GM23338 (cell line): ENCODE data around the gene ST6GALNAC4. TPM values are rescaled to one million over a fixed set of nuclear protein-coding genes. Genes with fewer than 3 reads are reported as not detected.

ENCODE experiments used
- ATAC-seq: fragments of 200-7000 bp; cut with Tn5 transposase; 3 replicates; pipeline ENCODE4 v1.9.1; 2020
- DNase-seq: peaks from one replicate; pipeline ENCODE4 v3.0.0-alpha.2; 2015; ENCODE audit warnings: low spot score
- H2AFZ ChIP-seq: fragments of 200-600 bp; sonication (generic); 2 replicates; pipeline ENCODE4 v1.8.0; 2016; ENCODE audit warnings: antibody characterized with exemption, mild to moderate bottlenecking, moderate library complexity
- H3F3A ChIP-seq: fragments of 200-600 bp; sonication (generic); replicated peaks from 2 replicates; pipeline ENCODE4 v1.8.0; 2017; ENCODE audit warnings: antibody characterized with exemption, mixed run types, low read depth
- H3K27ac ChIP-seq: fragments of 200-600 bp; sonication (generic); 2 replicates; pipeline ENCODE4 v1.6.1; 2016; ENCODE audit warnings: low read depth
- H3K27me3 ChIP-seq: fragments of 200-600 bp; sonication (generic); 2 replicates; pipeline ENCODE4 v1.8.0; 2016; ENCODE audit warnings: mild to moderate bottlenecking, mixed run types, moderate library complexity; ENCODE audit not compliant: insufficient read depth
- H3K36me3 ChIP-seq: fragments of 200-600 bp; sonication (generic); 2 replicates; pipeline ENCODE4 v1.8.0; 2016; ENCODE audit warnings: mild to moderate bottlenecking; ENCODE audit not compliant: insufficient read depth
- H3K4me1 ChIP-seq: fragments of 200-600 bp; sonication (generic); 2 replicates; pipeline ENCODE4 v1.8.0; 2016; ENCODE audit warnings: mild to moderate bottlenecking, moderate library complexity; ENCODE audit not compliant: insufficient read depth
- H3K4me2 ChIP-seq: fragments of 200-600 bp; sonication (generic); 2 replicates; pipeline ENCODE4 v1.7.1; 2017; ENCODE audit warnings: mixed run types
- H3K4me3 ChIP-seq: fragments of 200-600 bp; sonication (generic); 2 replicates; pipeline ENCODE4 v1.6.1; 2016; ENCODE audit warnings: mixed run types
- H3K79me2 ChIP-seq: fragments of 200-600 bp; sonication (generic); replicated peaks from 2 replicates; pipeline ENCODE4 v1.8.0; 2017; ENCODE audit warnings: mild to moderate bottlenecking; ENCODE audit not compliant: insufficient read depth
- H3K9me2 ChIP-seq: fragments of 200-600 bp; sonication (generic); 2 replicates; pipeline ENCODE4 v1.8.0; 2017; ENCODE audit not compliant: insufficient read depth
- H4K20me1 ChIP-seq: fragments of 200-600 bp; sonication (generic); replicated peaks from 2 replicates; pipeline ENCODE4 v1.8.0; 2017; ENCODE audit warnings: mild to moderate bottlenecking; ENCODE audit not compliant: insufficient read depth
- H3K27ac Mint-ChIP-seq: 2 replicates; pipeline ENCODE4 v1.8.0; 2020; ENCODE audit warnings: inconsistent platforms, mild to moderate bottlenecking, moderate library complexity, mixed read lengths
- H3K27me3 Mint-ChIP-seq: 3 replicates; pipeline ENCODE4 v1.8.0; 2022; ENCODE audit warnings: low read depth, mild to moderate bottlenecking, moderate library complexity, mixed read lengths, inconsistent platforms; ENCODE audit not compliant: insufficient read depth, poor library complexity
- H3K36me3 Mint-ChIP-seq: 3 replicates; pipeline ENCODE4 v1.8.0; 2021; ENCODE audit warnings: low read depth, mild to moderate bottlenecking, inconsistent platforms, moderate library complexity, mixed read lengths
- H3K4me1 Mint-ChIP-seq: 3 replicates; pipeline ENCODE4 v1.8.0; 2020; ENCODE audit warnings: mild to moderate bottlenecking, inconsistent platforms, mixed read lengths
- H3K4me3 Mint-ChIP-seq: 3 replicates; pipeline ENCODE4 v1.8.0; 2021; ENCODE audit warnings: moderate library complexity, mild to moderate bottlenecking, inconsistent platforms, mixed read lengths
- H3K9me3 Mint-ChIP-seq: 3 replicates; pipeline ENCODE4 v1.8.0; 2020; ENCODE audit warnings: moderate library complexity, mild to moderate bottlenecking, inconsistent platforms, mixed read lengths
- CREB1 ChIP-seq: fragments of 250-450 bp; sonication (Bioruptor Pico); IDR thresholded peaks from 2 replicates; pipeline ENCODE4 v1.5.0; 2020; ENCODE audit warnings: low read depth, mild to moderate bottlenecking, moderate library complexity
- EZH2 ChIP-seq: fragments of 200-600 bp; sonication (generic); IDR thresholded peaks from one replicate; pipeline ENCODE4 v1.8.0; 2017; ENCODE audit warnings: antibody characterized with exemption, mild to moderate bottlenecking, low read depth; ENCODE audit not compliant: unreplicated experiment
- EZH2phosphoT487 ChIP-seq: fragments of 200-600 bp; sonication (generic); IDR thresholded peaks from one replicate; pipeline ENCODE4 v1.8.1; 2018; ENCODE audit warnings: antibody characterized with exemption; ENCODE audit not compliant: unreplicated experiment
- JUNB ChIP-seq: IDR thresholded peaks from one replicate; pipeline ENCODE4 v1.6.1; 2016; ENCODE audit warnings: antibody characterized with exemption; ENCODE audit not compliant: unreplicated experiment
- NANOG ChIP-seq: IDR thresholded peaks from 2 replicates; pipeline ENCODE4 v1.6.1; 2016; ENCODE audit warnings: antibody characterized with exemption, borderline replicate concordance
- POLR2AphosphoS5 ChIP-seq: IDR thresholded peaks from 2 replicates; pipeline ENCODE4 v1.6.1; 2016; ENCODE audit warnings: antibody characterized with exemption, low read depth
- STAT1 ChIP-seq: IDR thresholded peaks from one replicate; pipeline ENCODE4 v1.6.1; 2016; ENCODE audit warnings: antibody characterized with exemption; ENCODE audit not compliant: unreplicated experiment
- ZNF114 ChIP-seq: fragments of 250-450 bp; sonication (Bioruptor Pico); IDR thresholded peaks from 2 replicates; pipeline ENCODE4 v1.5.0; 2020; ENCODE audit warnings: mild to moderate bottlenecking, moderate library complexity
- ZNF331 ChIP-seq: fragments of 250-450 bp; sonication (Bioruptor Pico); IDR thresholded peaks from 2 replicates; pipeline ENCODE4 v1.5.0; 2020; ENCODE audit warnings: low read depth, mild to moderate bottlenecking, moderate library complexity
- polyA plus RNA-seq: library from polyadenylated mRNA; unstranded; fragments of >200 nt; fragmentation: Nextera tagmentation; extraction: Ambion mirVana; gene quantifications from 2 replicates; pipeline ENCODE4 v1.2.1, GENCODE V29; 2016
- total RNA-seq: library from RNA; depleted of rRNA; stranded (reverse); fragments of >200 nt; shearing (Covaris generic); gene quantifications from 2 replicates; pipeline ENCODE4 v1.2.3, GENCODE V29; 2014
- TF ChIP-seq, protein P1 (sequence below): IDR thresholded peaks from 2 replicates; pipeline ENCODE4 v1.6.1; 2016; ENCODE audit warnings: antibody characterized with exemption
- TF ChIP-seq, protein P2 (sequence below), 2 experiments: fragments of 200-600 bp in 1 of 2; sonication (generic) in 1 of 2; conservative IDR thresholded peaks; 2 replicates each; pipeline versions ENCODE4 v1.5.1 to v1.6.1; 2016 to 2017; ENCODE audit warnings: antibody characterized with exemption in 2 of 2, low read depth in 2 of 2, mild to moderate bottlenecking in 2 of 2, moderate library complexity in 1 of 2
- TF ChIP-seq, protein P3 (sequence below): IDR thresholded peaks from one replicate; pipeline ENCODE4 v1.6.1; 2018; ENCODE audit warnings: antibody characterized with exemption; ENCODE audit not compliant: unreplicated experiment

Gene ST6GALNAC4
- total and polyA plus RNA-seq, 2 experiments from 2014 or later = 8.1 to 35.3 TPM

DNA sequence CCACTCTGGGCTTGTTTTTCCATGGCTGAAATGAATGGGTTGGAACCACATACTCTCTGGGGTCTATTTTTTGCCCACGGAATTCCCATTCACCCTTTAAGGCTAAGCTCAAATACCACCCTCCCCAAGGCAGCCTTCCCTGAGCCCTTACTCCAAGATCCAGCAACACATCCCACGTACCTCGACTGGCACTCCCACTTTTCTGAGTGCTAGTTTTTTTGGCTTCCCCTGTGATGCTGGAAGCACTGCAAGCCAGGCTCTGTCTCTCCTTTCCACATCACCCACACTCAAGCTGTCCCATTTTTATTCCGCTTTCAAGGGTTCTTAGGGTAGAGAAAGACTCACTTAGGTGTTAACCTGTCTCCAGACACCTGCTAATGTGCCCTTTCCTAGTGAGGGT lies 23.4 kb downstream of the ST6GALNAC4 start:
- Histone ChIP-seq H3K27ac (no peak overlapping the region), H3K4me2 (no peak overlapping the region), H3K9me2 (no peaks in the 10 kb centered on the region), H3K27me3 (no peaks in the 10 kb centered on the region), H3K4me1 (peaks cover 14% of the 10 kb centered on the region), H3K36me3 (peaks cover 35% of the 10 kb centered on the region), H3K79me2 (peaks cover 6% of the 10 kb centered on the region), H3F3A (peaks cover 9% of the 10 kb centered on the region), H3K4me3 (no peak overlapping the region), H4K20me1 (peaks cover 21% of the 10 kb centered on the region), H2AFZ (no peak overlapping the region)
- ATAC-seq = no peak
- DNase-seq = no peak
- no peaks in the 10 kb centered on the region for H3K9me3 Mint-ChIP-seq
- no peak overlapping the region for H3K4me3 Mint-ChIP-seq
- no peak overlapping the region for H3K27ac Mint-ChIP-seq
- H3K4me1 Mint-ChIP-seq = peaks cover 10% of the 10 kb centered on the region
- peaks cover 8% of the 10 kb centered on the region for H3K27me3 Mint-ChIP-seq
- no peak for TF ChIP-seq EZH2
- no peak for TF ChIP-seq EZH2phosphoT487
- TF ChIP-seq, protein P1, sequence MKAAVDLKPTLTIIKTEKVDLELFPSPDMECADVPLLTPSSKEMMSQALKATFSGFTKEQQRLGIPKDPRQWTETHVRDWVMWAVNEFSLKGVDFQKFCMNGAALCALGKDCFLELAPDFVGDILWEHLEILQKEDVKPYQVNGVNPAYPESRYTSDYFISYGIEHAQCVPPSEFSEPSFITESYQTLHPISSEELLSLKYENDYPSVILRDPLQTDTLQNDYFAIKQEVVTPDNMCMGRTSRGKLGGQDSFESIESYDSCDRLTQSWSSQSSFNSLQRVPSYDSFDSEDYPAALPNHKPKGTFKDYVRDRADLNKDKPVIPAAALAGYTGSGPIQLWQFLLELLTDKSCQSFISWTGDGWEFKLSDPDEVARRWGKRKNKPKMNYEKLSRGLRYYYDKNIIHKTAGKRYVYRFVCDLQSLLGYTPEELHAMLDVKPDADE = no peak
- no peak for TF ChIP-seq POLR2AphosphoS5
- TF ChIP-seq ZNF331 (CRISPR knock-in tag) = no peak
- TF ChIP-seq, protein P2, sequence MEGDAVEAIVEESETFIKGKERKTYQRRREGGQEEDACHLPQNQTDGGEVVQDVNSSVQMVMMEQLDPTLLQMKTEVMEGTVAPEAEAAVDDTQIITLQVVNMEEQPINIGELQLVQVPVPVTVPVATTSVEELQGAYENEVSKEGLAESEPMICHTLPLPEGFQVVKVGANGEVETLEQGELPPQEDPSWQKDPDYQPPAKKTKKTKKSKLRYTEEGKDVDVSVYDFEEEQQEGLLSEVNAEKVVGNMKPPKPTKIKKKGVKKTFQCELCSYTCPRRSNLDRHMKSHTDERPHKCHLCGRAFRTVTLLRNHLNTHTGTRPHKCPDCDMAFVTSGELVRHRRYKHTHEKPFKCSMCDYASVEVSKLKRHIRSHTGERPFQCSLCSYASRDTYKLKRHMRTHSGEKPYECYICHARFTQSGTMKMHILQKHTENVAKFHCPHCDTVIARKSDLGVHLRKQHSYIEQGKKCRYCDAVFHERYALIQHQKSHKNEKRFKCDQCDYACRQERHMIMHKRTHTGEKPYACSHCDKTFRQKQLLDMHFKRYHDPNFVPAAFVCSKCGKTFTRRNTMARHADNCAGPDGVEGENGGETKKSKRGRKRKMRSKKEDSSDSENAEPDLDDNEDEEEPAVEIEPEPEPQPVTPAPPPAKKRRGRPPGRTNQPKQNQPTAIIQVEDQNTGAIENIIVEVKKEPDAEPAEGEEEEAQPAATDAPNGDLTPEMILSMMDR (conservative IDR thresholded peaks at IDR 0.05; ENCODE audit: low read depth in 2 of 2) = no peak
- TF ChIP-seq ZNF114 (CRISPR knock-in tag) = no peak
- no peak for TF ChIP-seq STAT1
- no peak for TF ChIP-seq CREB1 (CRISPR knock-in tag)
- TF ChIP-seq JUNB = no peak
- TF ChIP-seq NANOG = no peak
- H3K36me3 Mint-ChIP-seq = peaks cover 55% of the 10 kb centered on the region

DNA sequence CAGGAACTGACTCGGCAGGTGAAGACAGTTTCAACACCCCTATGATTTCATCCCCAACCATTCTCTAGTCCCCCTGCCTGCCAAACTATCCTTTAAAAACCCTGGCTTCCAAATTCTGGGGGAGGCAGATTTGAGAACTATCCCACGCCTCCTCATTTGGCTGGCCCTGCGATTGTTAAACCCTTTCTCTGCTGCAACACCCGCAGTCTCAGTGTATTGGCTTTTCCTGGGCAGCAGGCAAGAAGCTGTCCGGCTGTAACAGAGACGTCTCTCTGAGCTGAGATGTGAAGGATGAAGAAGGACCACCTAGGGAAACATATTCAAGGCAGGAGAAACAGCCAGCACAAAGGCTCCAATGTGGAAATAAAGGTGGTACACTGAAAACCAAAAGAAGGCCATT lies 24.0 kb downstream of the ST6GALNAC4 start:
- DNase-seq = no peak
- peaks cover 35% of the 10 kb centered on the region for H3K36me3 ChIP-seq
- no peak overlapping the region for H2AFZ ChIP-seq
- no peaks in the 10 kb centered on the region for H3K27me3 ChIP-seq
- Mint-ChIP-seq H3K27ac (no peak overlapping the region), H3K36me3 (peaks cover 57% of the 10 kb centered on the region), H3K4me1 (peaks cover 8% of the 10 kb centered on the region), H3K9me3 (no peaks in the 10 kb centered on the region), H3K27me3 (peaks cover 8% of the 10 kb centered on the region), H3K4me3 (no peak overlapping the region)
- no peak overlapping the region for H3K4me3 ChIP-seq
- peaks cover 7% of the 10 kb centered on the region for H3F3A ChIP-seq
- no peaks in the 10 kb centered on the region for H3K9me2 ChIP-seq
- H4K20me1 ChIP-seq = peaks cover 18% of the 10 kb centered on the region
- ATAC-seq = no peak
- H3K4me1 ChIP-seq = peaks cover 11% of the 10 kb centered on the region
- H3K4me2 ChIP-seq = no peak overlapping the region
- H3K27ac ChIP-seq = no peak overlapping the region
- H3K79me2 ChIP-seq = peaks cover 6% of the 10 kb centered on the region
- TF ChIP-seq, protein P2 (conservative IDR thresholded peaks at IDR 0.05; ENCODE audit: low read depth in 2 of 2) = no peak
- TF ChIP-seq NANOG (no peak), EZH2phosphoT487 (no peak)
- TF ChIP-seq, protein P1 = no peak
- TF ChIP-seq, protein P3, sequence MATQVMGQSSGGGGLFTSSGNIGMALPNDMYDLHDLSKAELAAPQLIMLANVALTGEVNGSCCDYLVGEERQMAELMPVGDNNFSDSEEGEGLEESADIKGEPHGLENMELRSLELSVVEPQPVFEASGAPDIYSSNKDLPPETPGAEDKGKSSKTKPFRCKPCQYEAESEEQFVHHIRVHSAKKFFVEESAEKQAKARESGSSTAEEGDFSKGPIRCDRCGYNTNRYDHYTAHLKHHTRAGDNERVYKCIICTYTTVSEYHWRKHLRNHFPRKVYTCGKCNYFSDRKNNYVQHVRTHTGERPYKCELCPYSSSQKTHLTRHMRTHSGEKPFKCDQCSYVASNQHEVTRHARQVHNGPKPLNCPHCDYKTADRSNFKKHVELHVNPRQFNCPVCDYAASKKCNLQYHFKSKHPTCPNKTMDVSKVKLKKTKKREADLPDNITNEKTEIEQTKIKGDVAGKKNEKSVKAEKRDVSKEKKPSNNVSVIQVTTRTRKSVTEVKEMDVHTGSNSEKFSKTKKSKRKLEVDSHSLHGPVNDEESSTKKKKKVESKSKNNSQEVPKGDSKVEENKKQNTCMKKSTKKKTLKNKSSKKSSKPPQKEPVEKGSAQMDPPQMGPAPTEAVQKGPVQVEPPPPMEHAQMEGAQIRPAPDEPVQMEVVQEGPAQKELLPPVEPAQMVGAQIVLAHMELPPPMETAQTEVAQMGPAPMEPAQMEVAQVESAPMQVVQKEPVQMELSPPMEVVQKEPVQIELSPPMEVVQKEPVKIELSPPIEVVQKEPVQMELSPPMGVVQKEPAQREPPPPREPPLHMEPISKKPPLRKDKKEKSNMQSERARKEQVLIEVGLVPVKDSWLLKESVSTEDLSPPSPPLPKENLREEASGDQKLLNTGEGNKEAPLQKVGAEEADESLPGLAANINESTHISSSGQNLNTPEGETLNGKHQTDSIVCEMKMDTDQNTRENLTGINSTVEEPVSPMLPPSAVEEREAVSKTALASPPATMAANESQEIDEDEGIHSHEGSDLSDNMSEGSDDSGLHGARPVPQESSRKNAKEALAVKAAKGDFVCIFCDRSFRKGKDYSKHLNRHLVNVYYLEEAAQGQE = no peak
